ENCODE data around the gene NUDC.
"Not testable (repeated sequence)": the region's sequence is repeated elsewhere in the genome, so short reads cannot be mapped to it uniquely, and the experiment has no call there.

The NUDC gene

GRCh38 chr1:26911399-26912146 is 10.0 kb upstream of the NUDC start:
- no peak for DNase-seq (ENCODE audit: low read depth in 2 of 2)

GRCh38 chr1:26912147-26912490 is 9.4 kb upstream of the NUDC start:
- no peak for DNase-seq (ENCODE audit: low read depth in 2 of 2)

GRCh38 chr1:26913389-26913753 is 8.2 kb upstream of the NUDC start:
- DNase-seq (ENCODE audit: low read depth in 2 of 2), result no peak

- DNase-seq (ENCODE audit: low read depth in 2 of 2), result no peak
These were observed 7.6 kb upstream of the NUDC start, which contains the start of gene NR0B2 for GRCh38 chr1:26913754-26914619. TSS of gene NR0B2 (minus strand) at chr1:26913975. CDS start at chr1:26913940, 35 bp downstream.

GRCh38 chr1:26915204-26915842 is 6.2 kb upstream of the NUDC start:
- DNase-seq (ENCODE audit: low read depth in 2 of 2), result no peak

- DNase-seq (ENCODE audit: low read depth in 2 of 2), result no peak
These were observed 410 bp upstream of the NUDC start for GRCh38 chr1:26921126-26921539.

GRCh38 chr1:26922431-26922729 is 837 bp downstream of the NUDC start:
- DNase-seq (ENCODE audit: low read depth in 2 of 2), result no peak

- DNase-seq (ENCODE audit: low read depth in 2 of 2), result no peak
These were observed 1.4 kb downstream of the NUDC start for GRCh38 chr1:26922901-26923300.

GRCh38 chr1:26923711-26924110 is 2.2 kb downstream of the NUDC start:
- DNase-seq (ENCODE audit: low read depth in 2 of 2), result no peak

- no peak for DNase-seq (ENCODE audit: low read depth in 2 of 2)
These were observed 11.0 kb downstream of the NUDC start for GRCh38 chr1:26932531-26932930.

GRCh38 chr1:26936823-26937222 is 15.3 kb downstream of the NUDC start:
- no peak for DNase-seq (ENCODE audit: low read depth in 2 of 2)

- DNase-seq (ENCODE audit: low read depth in 2 of 2), result no peak
These were observed 16.6 kb downstream of the NUDC start for GRCh38 chr1:26938004-26938658.

- no peak for DNase-seq (ENCODE audit: low read depth in 2 of 2)
These were observed 17.1 kb downstream of the NUDC start for GRCh38 chr1:26938659-26939025.

GRCh38 chr1:26941311-26941710 is 19.8 kb downstream of the NUDC start:
- DNase-seq (ENCODE audit: low read depth in 2 of 2), result no peak

- no peak for DNase-seq (ENCODE audit: low read depth in 2 of 2)
These were observed 21.1 kb downstream of the NUDC start for GRCh38 chr1:26942656-26943055.

GRCh38 chr1:26945138-26945537 is 23.6 kb downstream of the NUDC start:
- DNase-seq (ENCODE audit: low read depth in 2 of 2), result no peak

GRCh38 chr1:26945728-26946127 is 24.2 kb downstream of the NUDC start:
- no peak for DNase-seq (ENCODE audit: low read depth in 2 of 2)

GRCh38 chr1:26946270-26946669 is 24.7 kb downstream of the NUDC start:
- DNase-seq (ENCODE audit: low read depth in 2 of 2), result no peak

GRCh38 chr1:26948725-26949057 is 27.1 kb downstream of the NUDC start:
- not testable (repeated sequence) for DNase-seq (ENCODE audit: low read depth in 2 of 2)

- DNase-seq (ENCODE audit: low read depth in 2 of 2), result no peak
These were observed 27.9 kb downstream of the NUDC start for GRCh38 chr1:26949266-26949925.

- no peak for DNase-seq (ENCODE audit: low read depth in 2 of 2)
These were observed 28.4 kb downstream of the NUDC start for GRCh38 chr1:26949926-26950319.

- DNase-seq (ENCODE audit: low read depth in 2 of 2), result no peak
These were observed 29.1 kb downstream of the NUDC start for GRCh38 chr1:26950602-26951001.

All from stimulated activated CD4-positive, alpha-beta T cell treated with anti-CD3 and anti-CD28 coated beads, Interleukin-15, amount 100 ng/mL, for 48 hours (primary cell).